Activated CD8-positive, alpha-beta memory T cell treated with anti-CD3 and anti-CD28 coated beads, Interleukin-2, amount 10 ng/mL, durations not matched to agents 7 days and 5 days (primary cell): ENCODE measurements around the gene KIF1A. TPM values are rescaled to one million over a fixed set of nuclear protein-coding genes. Genes with fewer than 3 reads are reported as not detected.

Experiments used
- ATAC-seq: fragments of 150-1000 bp; cut with Tn5 transposase; one replicate; pipeline ENCODE4 v1.10.0; 2021; ENCODE audit warnings: moderate library complexity
- CTCF ChIA-PET: fragments of 350-600 bp; sonication (Branson Sonifier 250); formaldehyde crosslinking; loops from one replicate; lab custom pipeline; 2021; ENCODE audit warnings: antibody characterized with exemption; lab: Charles Lee
- DNase-seq: peaks from one replicate; pipeline ENCODE4 v3.0.0-alpha.2; 2020
- H3K27ac Mint-ChIP-seq: one replicate; pipeline ENCODE4 v1.8.0; 2021; ENCODE audit warnings: mild to moderate bottlenecking, mixed read lengths
- H3K27me3 Mint-ChIP-seq: one replicate; pipeline ENCODE4 v1.8.0; 2021; ENCODE audit warnings: mixed read lengths
- H3K36me3 Mint-ChIP-seq: one replicate; pipeline ENCODE4 v1.8.0; 2021; ENCODE audit warnings: mild to moderate bottlenecking, mixed read lengths
- H3K4me1 Mint-ChIP-seq: one replicate; pipeline ENCODE4 v1.8.0; 2021; ENCODE audit warnings: mixed read lengths
- H3K4me3 Mint-ChIP-seq: one replicate; pipeline ENCODE4 v1.8.0; 2021; ENCODE audit warnings: mild to moderate bottlenecking, moderate library complexity, mixed read lengths
- H3K9me3 Mint-ChIP-seq: one replicate; pipeline ENCODE4 v1.8.0; 2022; ENCODE audit warnings: low read depth, mixed read lengths
- total RNA-seq, 2 experiments: library from RNA; stranded (reverse); gene quantifications; one replicate each; pipeline ENCODE4 v1.2.3, GENCODE V29; 2021

Gene KIF1A
- total RNA-seq, 2 experiments from 2014 or later: 0.76 to 4.6 TPM

GRCh38 chr2:240664622-240665021, 155.4 kb downstream of the KIF1A start:
- Mint-ChIP-seq H3K27me3 (peaks cover 59% of the 10 kb centered on the region), H3K4me1 (no peaks in the 10 kb centered on the region)

More at GRCh38 chr2:240664622-240665021, 155.4 kb downstream of the KIF1A start:
- no peak overlapping the region for H3K4me3 Mint-ChIP-seq
- CTCF ChIA-PET: no interaction called here
- no peak for ATAC-seq
- H3K27ac Mint-ChIP-seq: no peak overlapping the region
- DNase-seq: no peak
- H3K36me3 Mint-ChIP-seq: peaks cover 6% of the 10 kb centered on the region
- peaks cover 4% of the 10 kb centered on the region for H3K9me3 Mint-ChIP-seq

Other genes starting within 250 kb of the KIF1A start
- 10 to 100 TPM; 54.0 to 75.8 TPM for gene CAPN10, start 233.5 kb downstream of the KIF1A start, total RNA-seq
- 10 to 100 TPM; 14.4 to 35.4 TPM for gene GPR35, start 194.7 kb downstream of the KIF1A start, total RNA-seq
- gene AQP12B, start 137.3 kb downstream of the KIF1A start, total RNA-seq: not detected
- gene AQP12A, start 128.4 kb downstream of the KIF1A start, total RNA-seq: not detected
- not detected for gene AGXT, start 48.6 kb upstream of the KIF1A start, total RNA-seq
- not detected for gene MAB21L4, start 75.9 kb upstream of the KIF1A start, total RNA-seq
- gene CROCC2, start 86.1 kb upstream of the KIF1A start, total RNA-seq: not detected
- 1 to 10 TPM; 3.6 to 4.6 TPM for gene SNED1, start 178.4 kb upstream of the KIF1A start, total RNA-seq